ENCODE data around the gene COX6A2. TPM values are rescaled to one million over a fixed set of nuclear protein-coding genes. Genes with fewer than 3 reads are reported as not detected.

The COX6A2 gene
- total RNA-seq, 1 donor from 2014 or later: not detected

Other genes starting within 250 kb of the COX6A2 start
- gene FUS, start 248.2 kb downstream of the COX6A2 start, total RNA-seq: 390 TPM
- 39.6 TPM for gene PYCARD, start 225.6 kb downstream of the COX6A2 start, total RNA-seq
- not detected for gene TRIM72, start 214.2 kb downstream of the COX6A2 start, total RNA-seq
- gene PYDC1, start 211.2 kb downstream of the COX6A2 start, total RNA-seq: not detected
- 4.4 TPM for gene ITGAM, start 168.4 kb downstream of the COX6A2 start, total RNA-seq
- gene ITGAX, start 73.2 kb downstream of the COX6A2 start, total RNA-seq: 9.6 TPM
- gene ITGAD, start 35.0 kb downstream of the COX6A2 start, total RNA-seq: not detected
- gene ZNF843, start 14.4 kb upstream of the COX6A2 start, total RNA-seq: 1.0 TPM
- gene ARMC5, start 31.1 kb upstream of the COX6A2 start, total RNA-seq: 9.7 TPM
- 97.0 TPM for gene TGFB1I1, start 43.8 kb upstream of the COX6A2 start, total RNA-seq
- gene SLC5A2, start 54.8 kb upstream of the COX6A2 start, total RNA-seq: not detected
- gene RUSF1, start 80.0 kb upstream of the COX6A2 start, total RNA-seq: 85.6 TPM
- not detected for gene AHSP, start 99.5 kb upstream of the COX6A2 start, total RNA-seq